Right renal cortex interstitium (tissue), 3 donors: ENCODE data around the gene B4GALT6. TPM values are rescaled to one million over a fixed set of nuclear protein-coding genes. Genes with fewer than 3 reads are reported as not detected.

Experiments used
- DNase-seq, 3 donors: peaks; one replicate each; pipeline ENCODE4 v3.0.0-alpha.2; 2013; ENCODE audit warnings: low read depth in 3 of 3, low spot score in 2 of 3
- polyA plus RNA-seq, 3 donors: library from polyadenylated mRNA; unstranded; fragments of 120-200 nt; gene quantifications; one replicate each; pipeline ENCODE4 v1.2.1, GENCODE V29; 2013; ENCODE audit not compliant: insufficient read length in 3 of 3

B4GALT6 gene
- polyA plus RNA-seq, 3 donors: 16.7 to 18.5 (median 17.1) TPM

GRCh38 chr18:31694297-31694696 lies 9.9 kb upstream of the B4GALT6 start:
- DNase-seq: no peak

- DNase-seq: no peak
These were observed 4.2 kb upstream of the B4GALT6 start for GRCh38 chr18:31688606-31689005.

GRCh38 chr18:31686986-31687928 lies 2.9 kb upstream of the B4GALT6 start:
- DNase-seq: no peak

- no peak for DNase-seq
These were observed 2.2 kb upstream of the B4GALT6 start for GRCh38 chr18:31686572-31686971.

- DNase-seq: peak in 2 of 3 donors; percentile 34 to 56
These were observed 1.0 kb upstream of the B4GALT6 start for GRCh38 chr18:31685097-31686082.

- DNase-seq: no peak
These were observed 458 bp downstream of the B4GALT6 start for GRCh38 chr18:31683968-31684278.

- no peak for DNase-seq
These were observed 1.3 kb downstream of the B4GALT6 start for GRCh38 chr18:31683106-31683505.

- DNase-seq: no peak
These were observed 3.4 kb downstream of the B4GALT6 start for GRCh38 chr18:31680831-31681568.

- DNase-seq: no peak
These were observed 4.0 kb downstream of the B4GALT6 start for GRCh38 chr18:31680433-31680811.

- no peak for DNase-seq
These were observed 4.5 kb downstream of the B4GALT6 start for GRCh38 chr18:31679791-31680432.

GRCh38 chr18:31679133-31679742 lies 5.1 kb downstream of the B4GALT6 start:
- no peak for DNase-seq

GRCh38 chr18:31678425-31678824 lies 6.0 kb downstream of the B4GALT6 start:
- DNase-seq: no peak

- DNase-seq: no peak
These were observed 6.8 kb downstream of the B4GALT6 start for GRCh38 chr18:31677592-31677991.

- no peak for DNase-seq
These were observed 9.0 kb downstream of the B4GALT6 start for GRCh38 chr18:31675404-31675803.

GRCh38 chr18:31672628-31673135 lies 11.7 kb downstream of the B4GALT6 start:
- no peak for DNase-seq

GRCh38 chr18:31671951-31672350 lies 12.4 kb downstream of the B4GALT6 start:
- no peak for DNase-seq

- DNase-seq: no peak
These were observed 14.8 kb downstream of the B4GALT6 start for GRCh38 chr18:31669541-31669940.

- no peak for DNase-seq
These were observed 17.2 kb downstream of the B4GALT6 start for GRCh38 chr18:31667185-31667584.

GRCh38 chr18:31666055-31666454 lies 18.3 kb downstream of the B4GALT6 start:
- DNase-seq: no peak

- DNase-seq: no peak
These were observed 20.3 kb downstream of the B4GALT6 start for GRCh38 chr18:31664101-31664500.
